ENCODE data around the gene GM2A.
"Not testable (repeated sequence)": the region's sequence is repeated elsewhere in the genome, so short reads cannot be mapped to it uniquely, and the experiment has no call there.

GM2A gene

DNA sequence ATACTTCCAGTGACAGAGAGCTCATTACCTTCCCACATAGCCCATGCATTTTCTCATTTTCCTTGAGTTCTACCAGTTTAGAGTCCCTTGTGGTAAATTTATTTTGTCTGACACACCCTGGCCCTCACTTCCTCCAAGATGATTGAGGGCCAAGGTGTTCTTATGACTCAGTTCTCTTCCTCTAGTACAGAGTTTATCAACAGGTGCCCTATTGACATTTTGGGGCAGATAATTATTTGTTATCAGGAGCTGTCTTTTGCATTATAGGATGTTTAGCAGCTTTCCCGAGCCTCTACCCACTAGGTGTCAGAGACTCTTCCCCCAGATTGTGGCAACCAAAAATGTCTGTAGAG lies 43.5 kb downstream of the GM2A start:
- TF ChIP-seq, protein P1, sequence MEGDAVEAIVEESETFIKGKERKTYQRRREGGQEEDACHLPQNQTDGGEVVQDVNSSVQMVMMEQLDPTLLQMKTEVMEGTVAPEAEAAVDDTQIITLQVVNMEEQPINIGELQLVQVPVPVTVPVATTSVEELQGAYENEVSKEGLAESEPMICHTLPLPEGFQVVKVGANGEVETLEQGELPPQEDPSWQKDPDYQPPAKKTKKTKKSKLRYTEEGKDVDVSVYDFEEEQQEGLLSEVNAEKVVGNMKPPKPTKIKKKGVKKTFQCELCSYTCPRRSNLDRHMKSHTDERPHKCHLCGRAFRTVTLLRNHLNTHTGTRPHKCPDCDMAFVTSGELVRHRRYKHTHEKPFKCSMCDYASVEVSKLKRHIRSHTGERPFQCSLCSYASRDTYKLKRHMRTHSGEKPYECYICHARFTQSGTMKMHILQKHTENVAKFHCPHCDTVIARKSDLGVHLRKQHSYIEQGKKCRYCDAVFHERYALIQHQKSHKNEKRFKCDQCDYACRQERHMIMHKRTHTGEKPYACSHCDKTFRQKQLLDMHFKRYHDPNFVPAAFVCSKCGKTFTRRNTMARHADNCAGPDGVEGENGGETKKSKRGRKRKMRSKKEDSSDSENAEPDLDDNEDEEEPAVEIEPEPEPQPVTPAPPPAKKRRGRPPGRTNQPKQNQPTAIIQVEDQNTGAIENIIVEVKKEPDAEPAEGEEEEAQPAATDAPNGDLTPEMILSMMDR (IDR thresholded peaks at IDR 0.05) = no peak
- no peak for DNase-seq
- H3K36me3 ChIP-seq = no peaks in the 10 kb centered on the region
- no peak overlapping the region for H3K27ac ChIP-seq
- peaks cover 0 to 6% of the 10 kb centered on the region in 2 donors for H3K27me3 ChIP-seq
- H3K9me3 ChIP-seq = no peaks in the 10 kb centered on the region
- intact Hi-C loops (cut with DNase I; ENCODE audit: low total_unique reads) = no loop called here
- no peak overlapping the region for H3K4me3 ChIP-seq
- no peaks in the 10 kb centered on the region for H3K4me1 ChIP-seq

- H3K27me3 ChIP-seq = peaks cover 0 to 6% of the 10 kb centered on the region in 2 donors
- no peaks in the 10 kb centered on the region for H3K36me3 ChIP-seq
- TF ChIP-seq, protein P1 (IDR thresholded peaks at IDR 0.05) = no peak
- H3K27ac ChIP-seq = no peak overlapping the region
- intact Hi-C loops (cut with DNase I; ENCODE audit: low total_unique reads) = no loop called here
- no peak overlapping the region for H3K4me3 ChIP-seq
- no peak for DNase-seq
- no peaks in the 10 kb centered on the region for H3K9me3 ChIP-seq
- no peaks in the 10 kb centered on the region for H3K4me1 ChIP-seq
These were observed 44.0 kb downstream of the GM2A start for GRCh38 chr5:151296974-151297373.

DNA sequence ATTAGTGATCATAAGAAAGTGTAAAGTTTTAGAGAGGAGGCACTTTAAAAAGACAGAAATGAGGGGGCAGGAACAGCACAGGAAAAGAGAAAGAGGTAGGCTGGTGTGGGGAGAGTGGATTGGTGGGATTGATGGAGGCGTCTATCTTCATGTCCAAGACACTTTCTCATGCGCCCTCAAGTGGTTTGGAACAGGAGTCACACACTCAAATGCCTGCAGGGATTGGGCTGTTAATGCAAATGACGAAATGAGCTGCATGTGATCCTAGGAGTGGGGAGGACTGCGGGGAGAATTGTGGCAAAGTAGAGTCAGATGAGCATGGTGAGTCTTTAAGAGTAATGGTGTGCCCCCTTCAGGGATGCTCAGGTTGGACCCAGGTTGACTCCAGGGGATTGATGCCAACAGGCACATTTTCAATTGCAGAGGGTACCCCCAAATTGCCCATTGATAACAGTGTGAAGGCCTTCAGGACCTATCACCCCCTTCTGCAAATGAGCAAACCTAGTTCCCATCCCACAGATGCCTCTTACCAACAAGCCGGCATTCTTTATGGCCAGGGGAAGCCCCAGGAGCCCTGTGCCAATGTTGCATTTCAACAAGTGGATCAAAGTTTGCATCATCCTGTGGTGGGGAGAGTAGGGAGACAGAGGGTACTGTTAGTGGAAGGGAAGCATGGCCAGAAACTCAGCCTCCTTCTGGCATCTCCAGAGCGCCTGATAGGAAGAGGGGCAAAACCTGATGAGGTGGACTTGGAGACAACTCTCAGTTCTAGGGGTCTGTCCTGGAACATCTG lies 45.3 kb downstream of the GM2A start:
- intact Hi-C loops (cut with DNase I; ENCODE audit: low total_unique reads) = no loop called here
- peak in 1 of 2 donors; percentile 35 for DNase-seq
- Histone ChIP-seq H3K4me3 (no peak overlapping the region), H3K9me3 (no peaks in the 10 kb centered on the region), H3K4me1 (no peaks in the 10 kb centered on the region), H3K36me3 (no peaks in the 10 kb centered on the region), H3K27me3 (peaks cover 0 to 9% of the 10 kb centered on the region in 2 donors), H3K27ac (no peak overlapping the region)
- TF ChIP-seq, protein P1 (IDR thresholded peaks at IDR 0.05) = peak; percentile 13 to 26

- no peak within 1 kb of the TSS for H3K27ac ChIP-seq
- no peak within 1 kb of the TSS for H3K4me3 ChIP-seq
- TF ChIP-seq, protein P1 (IDR thresholded peaks at IDR 0.05) = no peak
- no peak for DNase-seq
- peaks cover 0 to 6% of the 10 kb centered on the region in 2 donors for H3K27me3 ChIP-seq
- no peaks in the 10 kb centered on the region for H3K36me3 ChIP-seq
- no peaks in the 10 kb centered on the region for H3K4me1 ChIP-seq
- no peaks in the 10 kb centered on the region for H3K9me3 ChIP-seq
- intact Hi-C loops (cut with DNase I; ENCODE audit: low total_unique reads) = no loop called here
These were observed 50.7 kb downstream of the GM2A start, which contains the start of gene SLC36A3 for GRCh38 chr5:151303666-151304065. SLC36A3 (minus strand) TSS chr5:151303766; CDS start chr5:151303354, 412 bp downstream.

- intact Hi-C loops (cut with DNase I; ENCODE audit: low total_unique reads); H3K27ac ChIP-seq; H3K36me3 ChIP-seq; DNase-seq; H3K27me3 ChIP-seq; H3K4me3 ChIP-seq; H3K4me1 ChIP-seq: not testable (repeated sequence)
- H3K9me3 ChIP-seq = peaks cover 0 to 19% (median 11%) of the 10 kb centered on the region in 3 donors
These were observed 56.3 kb downstream of the GM2A start for GRCh38 chr5:151309266-151309665.

DNA sequence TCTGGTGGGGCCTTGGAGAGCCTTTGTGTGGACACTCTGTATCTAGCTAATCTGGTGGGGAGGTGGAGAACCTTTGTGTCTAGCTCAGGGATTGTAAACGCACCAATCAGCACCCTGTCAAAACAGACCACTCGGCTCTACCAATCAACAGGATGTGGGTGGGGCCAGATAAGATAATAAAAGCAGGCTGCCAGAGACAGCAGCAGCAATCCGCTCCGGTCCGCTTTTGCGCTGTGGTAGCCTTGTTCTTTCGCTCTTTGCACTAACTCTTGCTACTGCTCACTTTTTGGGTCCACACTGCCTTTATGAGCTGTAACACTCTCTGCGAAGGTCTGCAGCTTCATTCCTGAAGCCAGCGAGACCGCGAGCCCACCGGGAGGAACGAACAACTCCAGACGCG lies 56.8 kb downstream of the GM2A start:
- H3K4me1 ChIP-seq; H3K27me3 ChIP-seq; DNase-seq; H3K27ac ChIP-seq; intact Hi-C loops (cut with DNase I; ENCODE audit: low total_unique reads); H3K36me3 ChIP-seq; H3K4me3 ChIP-seq: not testable (repeated sequence)
- peaks cover 0 to 19% (median 11%) of the 10 kb centered on the region in 3 donors for H3K9me3 ChIP-seq

All from tibial artery (tissue), 4 donors.